OCI-LY1 (cell line): ENCODE measurements around the gene ABCC3.
A peak's percentile ranks its signal among the peaks of the same experiment; 100 is the strongest.

Source experiments
- H2AFZ ChIP-seq: fragments of 200-600 bp; sonication (generic), shearing (Covaris generic); 2 replicates; pipeline ENCODE4 v1.6.0; 2014; ENCODE audit warnings: antibody characterized with exemption, mild to moderate bottlenecking, low read length
- H3F3A ChIP-seq: fragments of 200-600 bp; sonication (generic), shearing (Covaris generic); 2 replicates; pipeline ENCODE4 v1.6.0; 2014; ENCODE audit warnings: mild to moderate bottlenecking, antibody characterized with exemption, low read length, moderate library complexity; ENCODE audit not compliant: insufficient read depth
- H3K27ac ChIP-seq: fragments of 200-600 bp; sonication (generic); 2 replicates; pipeline ENCODE4 v1.5.1; 2014; ENCODE audit warnings: low read length, mixed run types, mild to moderate bottlenecking, low read depth; ENCODE audit not compliant: poor library complexity, severe bottlenecking
- H3K27me3 ChIP-seq: fragments of 200-600 bp; sonication (generic); 2 replicates; pipeline ENCODE4 v1.6.0; 2014; ENCODE audit warnings: antibody characterized with exemption, mild to moderate bottlenecking, low read length, moderate library complexity; ENCODE audit not compliant: insufficient read depth
- H3K36me3 ChIP-seq: fragments of 200-600 bp; sonication (generic); 2 replicates; pipeline ENCODE4 v1.6.1; 2014; ENCODE audit warnings: mild to moderate bottlenecking, antibody characterized with exemption, low read length, moderate library complexity, mixed read lengths; ENCODE audit not compliant: insufficient read depth
- H3K4me1 ChIP-seq: fragments of 200-600 bp; sonication (generic); 2 replicates; pipeline ENCODE4 v1.5.1; 2014; ENCODE audit warnings: mild to moderate bottlenecking, low read length, moderate library complexity; ENCODE audit not compliant: insufficient read depth, severe bottlenecking
- H3K4me2 ChIP-seq: fragments of 200-600 bp; sonication (generic), shearing (Covaris generic); 2 replicates; pipeline ENCODE4 v1.6.1; 2014; ENCODE audit warnings: low read length
- H3K4me3 ChIP-seq: fragments of 200-600 bp; sonication (generic); 2 replicates; pipeline ENCODE4 v1.5.1; 2014; ENCODE audit warnings: low read length, low read depth, mild to moderate bottlenecking, mixed read lengths; ENCODE audit not compliant: poor library complexity, severe bottlenecking
- H3K79me2 ChIP-seq: fragments of 200-600 bp; shearing (Covaris generic); 2 replicates; pipeline ENCODE4 v1.6.1; 2016; ENCODE audit warnings: mixed run types, low read length, mixed read lengths; ENCODE audit not compliant: insufficient read depth
- H3K9ac ChIP-seq: fragments of 200-600 bp; sonication (generic), shearing (Covaris generic); 2 replicates; pipeline ENCODE4 v1.6.1; 2014; ENCODE audit warnings: mild to moderate bottlenecking, low read length, mixed read lengths
- H3K9me2 ChIP-seq: fragments of 200-600 bp; sonication (generic), shearing (Covaris generic); 2 replicates; pipeline ENCODE4 v1.6.1; 2014; ENCODE audit warnings: low read depth, mild to moderate bottlenecking, low read length, mixed read lengths
- H3K9me3 ChIP-seq: fragments of 200-600 bp; shearing (Covaris generic); 2 replicates; pipeline ENCODE4 v1.6.1; 2014; ENCODE audit warnings: low read length, mixed read lengths
- H4K20me1 ChIP-seq: fragments of 200-600 bp; sonication (generic), shearing (Covaris generic); 2 replicates; pipeline ENCODE4 v1.6.0; 2016; ENCODE audit warnings: mild to moderate bottlenecking, low read length; ENCODE audit not compliant: insufficient read depth
- EZH2 ChIP-seq: fragments of 200-600 bp; sonication (generic), shearing (Covaris generic); IDR thresholded peaks from 2 replicates; pipeline ENCODE4 v1.8.0; 2017; ENCODE audit warnings: borderline replicate concordance, mixed run types, mild to moderate bottlenecking, antibody characterized with exemption, low read length, moderate library complexity, mixed read lengths
- TF ChIP-seq, protein P1 (sequence below): fragments of 200-600 bp; sonication (generic), shearing (Covaris generic); IDR thresholded peaks from 2 replicates; pipeline ENCODE4 v1.5.1; 2017; ENCODE audit warnings: mild to moderate bottlenecking, antibody characterized with exemption, low read length, moderate library complexity, mixed read lengths

Gene ABCC3

DNA sequence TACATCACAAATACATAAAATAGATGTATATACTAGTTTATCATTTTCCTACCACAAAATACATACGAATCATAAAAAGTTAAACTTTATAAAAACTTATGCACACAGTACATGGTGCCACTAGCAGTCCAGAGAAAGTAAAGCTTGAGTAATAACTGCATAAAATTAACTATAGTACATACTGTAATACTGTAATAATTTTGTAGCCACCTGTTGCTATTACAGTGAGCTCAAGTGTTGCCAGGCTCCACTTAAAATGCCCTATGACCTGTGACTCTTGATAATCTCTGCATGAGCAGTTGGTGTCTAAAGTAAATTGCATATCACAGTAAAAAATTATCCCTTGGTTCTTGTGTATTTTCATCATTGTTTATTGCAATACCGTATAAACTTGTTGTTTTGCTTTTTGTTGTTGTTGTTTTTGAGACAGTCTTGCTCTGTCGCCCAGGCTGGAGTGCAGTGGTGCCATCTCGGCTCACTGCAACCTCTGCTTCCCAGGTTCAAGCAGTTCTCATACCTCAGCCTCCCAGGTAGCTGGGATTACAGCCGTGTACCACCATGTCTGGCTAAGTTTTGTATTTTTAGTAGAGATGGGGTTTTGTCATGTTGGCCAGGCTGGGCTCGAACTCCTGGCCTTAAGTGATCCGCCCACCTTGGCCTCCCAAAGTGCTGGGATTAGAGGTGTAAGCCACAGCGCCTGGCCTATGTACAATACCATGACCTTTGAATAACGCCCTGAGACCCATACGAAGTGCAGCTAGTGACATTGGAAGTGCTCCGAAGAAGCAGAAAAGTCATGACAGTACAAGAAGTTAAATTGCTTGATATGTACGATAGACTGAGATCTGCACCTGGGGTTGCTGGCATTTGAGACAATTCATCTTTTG is 91.3 kb downstream of the ABCC3 start:
- no peak overlapping the region for H3K27ac ChIP-seq
- peaks cover 51% of the 10 kb centered on the region for H3K4me1 ChIP-seq
- H3K9ac ChIP-seq: no peak overlapping the region
- 0 out of 2 replicates have a peak overlapping the region, but pooled peaks have one; percentile 16 for H3K4me2 ChIP-seq
- H3K36me3 ChIP-seq: peaks cover 56% of the 10 kb centered on the region
- TF ChIP-seq EZH2: no peak
- TF ChIP-seq, protein P1, sequence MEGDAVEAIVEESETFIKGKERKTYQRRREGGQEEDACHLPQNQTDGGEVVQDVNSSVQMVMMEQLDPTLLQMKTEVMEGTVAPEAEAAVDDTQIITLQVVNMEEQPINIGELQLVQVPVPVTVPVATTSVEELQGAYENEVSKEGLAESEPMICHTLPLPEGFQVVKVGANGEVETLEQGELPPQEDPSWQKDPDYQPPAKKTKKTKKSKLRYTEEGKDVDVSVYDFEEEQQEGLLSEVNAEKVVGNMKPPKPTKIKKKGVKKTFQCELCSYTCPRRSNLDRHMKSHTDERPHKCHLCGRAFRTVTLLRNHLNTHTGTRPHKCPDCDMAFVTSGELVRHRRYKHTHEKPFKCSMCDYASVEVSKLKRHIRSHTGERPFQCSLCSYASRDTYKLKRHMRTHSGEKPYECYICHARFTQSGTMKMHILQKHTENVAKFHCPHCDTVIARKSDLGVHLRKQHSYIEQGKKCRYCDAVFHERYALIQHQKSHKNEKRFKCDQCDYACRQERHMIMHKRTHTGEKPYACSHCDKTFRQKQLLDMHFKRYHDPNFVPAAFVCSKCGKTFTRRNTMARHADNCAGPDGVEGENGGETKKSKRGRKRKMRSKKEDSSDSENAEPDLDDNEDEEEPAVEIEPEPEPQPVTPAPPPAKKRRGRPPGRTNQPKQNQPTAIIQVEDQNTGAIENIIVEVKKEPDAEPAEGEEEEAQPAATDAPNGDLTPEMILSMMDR: no peak
- H3F3A ChIP-seq: no peaks in the 10 kb centered on the region
- H3K9me2 ChIP-seq: no peaks in the 10 kb centered on the region
- no peaks in the 10 kb centered on the region for H3K9me3 ChIP-seq
- no peak overlapping the region for H2AFZ ChIP-seq
- H3K4me3 ChIP-seq: no peak overlapping the region
- H3K79me2 ChIP-seq: peaks cover 100% of the 10 kb centered on the region
- 0 out of 2 replicates have a peak, but pooled peaks cover 7% of the 10 kb centered on the region for H4K20me1 ChIP-seq
- H3K27me3 ChIP-seq: no peaks in the 10 kb centered on the region

DNA sequence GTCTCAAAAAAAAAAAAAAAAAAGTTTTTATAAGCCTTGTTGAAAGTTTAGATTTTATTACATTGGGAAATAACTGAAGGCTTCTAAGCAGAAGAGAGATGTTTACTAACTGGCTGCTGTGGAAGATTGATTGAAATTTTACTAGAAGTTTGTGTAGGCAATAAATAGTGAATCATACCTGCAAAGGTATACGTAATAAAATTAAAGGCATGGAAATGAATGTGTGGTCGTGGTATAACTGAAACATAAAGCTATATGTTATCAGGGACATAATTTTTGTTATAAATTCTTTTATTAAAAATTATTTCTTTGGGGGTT is 93.4 kb downstream of the ABCC3 start:
- Histone ChIP-seq H3K9me3 (no peaks in the 10 kb centered on the region), H3K27ac (no peak overlapping the region), H3K79me2 (peaks cover 100% of the 10 kb centered on the region), H3F3A (no peaks in the 10 kb centered on the region), H3K4me3 (no peak overlapping the region), H3K9ac (no peak overlapping the region), H3K4me2 (no peak overlapping the region), H3K4me1 (peaks cover 34% of the 10 kb centered on the region), H3K36me3 (peaks cover 57% of the 10 kb centered on the region), H3K9me2 (no peaks in the 10 kb centered on the region), H4K20me1 (0 out of 2 replicates have a peak, but pooled peaks cover 5% of the 10 kb centered on the region), H3K27me3 (no peaks in the 10 kb centered on the region), H2AFZ (no peak overlapping the region)
- no peak for TF ChIP-seq EZH2
- TF ChIP-seq, protein P1: no peak

DNA sequence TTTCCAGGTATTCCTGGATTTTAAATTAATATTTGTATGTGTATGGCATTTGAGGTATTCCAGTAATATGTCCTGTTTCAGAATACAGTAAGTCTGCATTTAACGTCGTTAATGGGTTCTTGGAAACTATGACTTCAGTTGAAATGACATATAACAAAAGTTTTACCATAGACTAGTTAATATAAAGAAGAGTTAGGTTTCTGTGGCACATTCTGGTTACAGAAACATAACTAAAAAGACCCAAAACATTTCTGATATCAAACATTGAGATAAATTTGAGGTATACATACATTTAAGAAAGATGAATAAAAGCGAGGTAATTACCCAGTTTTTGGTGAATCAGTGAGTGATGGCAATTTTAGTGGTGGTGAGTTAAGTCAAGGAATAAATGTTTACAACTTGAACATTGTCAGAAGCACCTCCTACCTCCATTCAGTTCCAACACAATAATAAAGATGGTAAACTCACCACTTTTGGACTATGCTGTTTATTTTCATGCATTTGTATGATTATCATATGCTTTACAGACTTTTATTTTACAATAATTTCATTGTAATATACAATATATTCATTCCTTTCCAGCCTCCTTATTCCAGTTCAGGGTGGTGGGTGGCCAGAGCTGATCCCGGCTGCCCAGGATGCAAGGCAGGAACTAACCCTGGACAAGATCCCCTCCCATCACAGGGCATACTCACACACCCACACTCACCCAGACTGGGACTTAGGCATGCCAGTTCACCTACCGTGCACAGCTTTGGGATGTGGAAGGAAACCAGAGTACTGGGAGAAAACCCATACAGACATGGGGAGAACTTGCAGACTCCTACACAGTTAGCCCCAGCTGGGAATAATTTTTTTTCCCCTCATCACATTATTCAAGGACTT is 94.4 kb downstream of the ABCC3 start:
- Histone ChIP-seq H3K36me3 (peaks cover 53% of the 10 kb centered on the region), H3K27me3 (no peaks in the 10 kb centered on the region), H3K4me1 (peaks cover 23% of the 10 kb centered on the region), H3K27ac (no peak overlapping the region), H3K9me3 (no peaks in the 10 kb centered on the region), H3K9me2 (no peaks in the 10 kb centered on the region), H3K79me2 (peaks cover 100% of the 10 kb centered on the region), H4K20me1 (no peaks in the 10 kb centered on the region; the same call in 1 of the 2 replicates), H3K4me2 (no peak overlapping the region), H3F3A (no peaks in the 10 kb centered on the region), H3K9ac (no peak overlapping the region), H2AFZ (no peak overlapping the region), H3K4me3 (no peak overlapping the region)
- no peak for TF ChIP-seq EZH2
- TF ChIP-seq, protein P1: no peak
